ENCODE results near the gene MARK1. TPM values are rescaled to one million over a fixed set of nuclear protein-coding genes. Genes with fewer than 3 reads are reported as not detected.

The MARK1 gene
- total and polyA plus RNA-seq, 2 donors (not counting 1 experiment from before 2014, with no cell fraction given) = 0.52 to 3.8 TPM

- no peaks in the 10 kb centered on the region for H3K36me3 ChIP-seq (replicated peaks in 1 of 2; ENCODE audit: control extremely low read depth in 1 of 2, control insufficient read depth in 1 of 2, extremely low read depth in 1 of 2, insufficient read depth in 2 of 2, low read length in 1 of 2)
- no peaks in the 10 kb centered on the region for H3K27me3 Mint-ChIP-seq
- no peak overlapping the region for H3K9ac ChIP-seq (ENCODE audit: low read length)
- DNase-seq (no peak), ATAC-seq (ENCODE audit: low read depth) (no peak)
- H3K27ac ChIP-seq (ENCODE audit: low read length in 2 of 2) = no peak overlapping the region
- no peak overlapping the region for H2AFZ ChIP-seq (ENCODE audit: insufficient read depth, low read depth, low read length, poor library complexity, severe bottlenecking)
- intact Hi-C loops (cut with micrococcal nuclease) = no loop called here
- no peaks in the 10 kb centered on the region for H3K4me1 Mint-ChIP-seq
- CTCF ChIA-PET = no interaction called here
- H3K4me1 ChIP-seq (ENCODE audit: control insufficient read depth in 2 of 2, insufficient read depth in 2 of 2, low read length in 2 of 2) = no peaks in the 10 kb centered on the region
- H3K4me2 ChIP-seq (replicated peaks; ENCODE audit: low read depth, low read length, poor library complexity, severe bottlenecking) = no peak overlapping the region
- H3K27ac Mint-ChIP-seq = no peak overlapping the region
- no peaks in the 10 kb centered on the region for H3K9me3 ChIP-seq (ENCODE audit: control extremely low read depth in 1 of 3, control insufficient read depth in 2 of 3, insufficient read depth in 1 of 3, low read length in 2 of 3)
- 90% methylated on average over 4 of the region's 6 CpGs for WGBS (ENCODE audit: insufficient coverage)
- POLR2A ChIA-PET = no interaction called here
- H4K20me1 ChIP-seq (ENCODE audit: control insufficient read depth, insufficient read depth, low read length, poor library complexity, severe bottlenecking) = no peaks in the 10 kb centered on the region
- no peaks in the 10 kb centered on the region for H3K27me3 ChIP-seq (replicated peaks in 1 of 4; ENCODE audit: control extremely low read depth in 1 of 4, control insufficient read depth in 3 of 4, insufficient read depth in 4 of 4, low read length in 3 of 4)
- H3K9me3 Mint-ChIP-seq (ENCODE audit: insufficient read depth) = no peaks in the 10 kb centered on the region
- no peaks in the 10 kb centered on the region for H3K79me2 ChIP-seq (ENCODE audit: control insufficient read depth, insufficient read depth, low read length)
- no peak overlapping the region for H3K4me3 ChIP-seq (ENCODE audit: control extremely low read depth in 1 of 5, extremely low read depth in 1 of 5, insufficient read depth in 1 of 5, low read depth in 2 of 5, low read length in 4 of 5)
- no peak for TF ChIP-seq EZH2 (IDR thresholded peaks at IDR 0.05; ENCODE audit: borderline replicate concordance, insufficient read depth, low read depth, low read length, poor library complexity, severe bottlenecking)
- no peak for TF ChIP-seq CTCF (IDR thresholded peaks at IDR 0.05)
- no peak overlapping the region for H3K4me3 Mint-ChIP-seq
These were observed 23.0 kb downstream of the MARK1 start for GRCh38 chr1:220550811-220551399.

GRCh38 chr1:220551718-220552117, 23.8 kb downstream of the MARK1 start:
- no peaks in the 10 kb centered on the region for H3K27me3 ChIP-seq (replicated peaks in 1 of 4; ENCODE audit: control extremely low read depth in 1 of 4, control insufficient read depth in 3 of 4, insufficient read depth in 4 of 4, low read length in 3 of 4)
- H3K27ac ChIP-seq (ENCODE audit: low read length in 2 of 2) = no peak overlapping the region
- H3K4me1 Mint-ChIP-seq = no peaks in the 10 kb centered on the region
- no peak overlapping the region for H3K4me2 ChIP-seq (replicated peaks; ENCODE audit: low read depth, low read length, poor library complexity, severe bottlenecking)
- H3K9ac ChIP-seq (ENCODE audit: low read length) = no peak overlapping the region
- H3K36me3 ChIP-seq (replicated peaks in 1 of 2; ENCODE audit: control extremely low read depth in 1 of 2, control insufficient read depth in 1 of 2, extremely low read depth in 1 of 2, insufficient read depth in 2 of 2, low read length in 1 of 2) = no peaks in the 10 kb centered on the region
- no peaks in the 10 kb centered on the region for H3K4me1 ChIP-seq (ENCODE audit: control insufficient read depth in 2 of 2, insufficient read depth in 2 of 2, low read length in 2 of 2)
- no peaks in the 10 kb centered on the region for H3K27me3 Mint-ChIP-seq
- no peak for TF ChIP-seq CTCF (IDR thresholded peaks at IDR 0.05)
- ATAC-seq (ENCODE audit: low read depth) = no peak
- intact Hi-C loops (cut with micrococcal nuclease) = no loop called here
- H4K20me1 ChIP-seq (ENCODE audit: control insufficient read depth, insufficient read depth, low read length, poor library complexity, severe bottlenecking) = no peaks in the 10 kb centered on the region
- H3K4me3 Mint-ChIP-seq = no peak overlapping the region
- 60% methylated on average over 1 of the region's 2 CpGs for WGBS (ENCODE audit: insufficient coverage)
- POLR2A ChIA-PET = no interaction called here
- no peak overlapping the region for H2AFZ ChIP-seq (ENCODE audit: insufficient read depth, low read depth, low read length, poor library complexity, severe bottlenecking)
- DNase-seq = no peak
- H3K79me2 ChIP-seq (ENCODE audit: control insufficient read depth, insufficient read depth, low read length) = no peaks in the 10 kb centered on the region
- H3K4me3 ChIP-seq (ENCODE audit: control extremely low read depth in 1 of 5, extremely low read depth in 1 of 5, insufficient read depth in 1 of 5, low read depth in 2 of 5, low read length in 4 of 5) = no peak overlapping the region
- H3K9me3 ChIP-seq (ENCODE audit: control extremely low read depth in 1 of 3, control insufficient read depth in 2 of 3, insufficient read depth in 1 of 3, low read length in 2 of 3) = no peaks in the 10 kb centered on the region
- no peaks in the 10 kb centered on the region for H3K9me3 Mint-ChIP-seq (ENCODE audit: insufficient read depth)
- H3K27ac Mint-ChIP-seq = no peak overlapping the region
- CTCF ChIA-PET = no interaction called here

All from B cell (primary cell).